BE2C (cell line): ENCODE results near the gene AEBP1.

Source experiments
- DNase-seq: peaks from one replicate; pipeline ENCODE4 v3.0.0-alpha.2; 2020
- H3K27me3 ChIP-seq: fragments of 250-450 bp; sonication (Bioruptor Pico); 2 replicates; pipeline ENCODE4 v1.5.1; 2020; ENCODE audit warnings: mild to moderate bottlenecking
- H3K36me3 ChIP-seq: fragments of 250-450 bp; sonication (Bioruptor Pico); 2 replicates; pipeline ENCODE4 v1.5.1; 2020; ENCODE audit warnings: mild to moderate bottlenecking
- H3K4me1 ChIP-seq: fragments of 250-450 bp; sonication (Bioruptor Pico); 2 replicates; pipeline ENCODE4 v1.5.1; 2020
- H3K4me3 ChIP-seq: 2 replicates; pipeline ENCODE4 v1.5.1; 2011; ENCODE audit warnings: low read depth, low read length
- H3K9me3 ChIP-seq: fragments of 250-450 bp; sonication (Bioruptor Pico); 2 replicates; pipeline ENCODE4 v1.5.1; 2020
- CTCF ChIP-seq: IDR thresholded peaks from 2 replicates; pipeline ENCODE4 v1.5.1; 2012; ENCODE audit warnings: mild to moderate bottlenecking, low read depth, low read length

The AEBP1 gene

GRCh38 chr7:44134943-44135628 is 30.9 kb downstream of the AEBP1 start:
- Histone ChIP-seq H3K27me3 (no peaks in the 10 kb centered on the region), H3K4me3 (no peak overlapping the region), H3K36me3 (no peaks in the 10 kb centered on the region), H3K4me1 (no peaks in the 10 kb centered on the region), H3K9me3 (no peaks in the 10 kb centered on the region)
- no peak for DNase-seq
- no peak for TF ChIP-seq CTCF

GRCh38 chr7:44136731-44137130 is 32.6 kb downstream of the AEBP1 start:
- H3K27me3 ChIP-seq = no peaks in the 10 kb centered on the region
- no peak overlapping the region for H3K4me3 ChIP-seq
- no peaks in the 10 kb centered on the region for H3K9me3 ChIP-seq
- TF ChIP-seq CTCF = no peak
- DNase-seq = no peak
- no peaks in the 10 kb centered on the region for H3K4me1 ChIP-seq
- no peaks in the 10 kb centered on the region for H3K36me3 ChIP-seq

- DNase-seq = no peak
- Histone ChIP-seq H3K27me3 (no peaks in the 10 kb centered on the region), H3K9me3 (no peaks in the 10 kb centered on the region), H3K4me3 (no peak overlapping the region), H3K36me3 (no peaks in the 10 kb centered on the region), H3K4me1 (no peaks in the 10 kb centered on the region)
- TF ChIP-seq CTCF = no peak
Observed at GRCh38 chr7:44138698-44139097, 34.6 kb downstream of the AEBP1 start.

GRCh38 chr7:44139311-44140010 is 35.3 kb downstream of the AEBP1 start:
- no peak for TF ChIP-seq CTCF
- Histone ChIP-seq H3K9me3 (no peaks in the 10 kb centered on the region), H3K27me3 (no peaks in the 10 kb centered on the region), H3K4me1 (no peaks in the 10 kb centered on the region), H3K36me3 (no peaks in the 10 kb centered on the region), H3K4me3 (no peak overlapping the region)
- DNase-seq = no peak

- H3K27me3 ChIP-seq = no peaks in the 10 kb centered on the region
- no peaks in the 10 kb centered on the region for H3K4me1 ChIP-seq
- H3K36me3 ChIP-seq = no peaks in the 10 kb centered on the region
- no peak for TF ChIP-seq CTCF
- no peak for DNase-seq
- no peak overlapping the region for H3K4me3 ChIP-seq
- no peaks in the 10 kb centered on the region for H3K9me3 ChIP-seq
Observed at GRCh38 chr7:44140341-44140740, 36.2 kb downstream of the AEBP1 start.

- DNase-seq = no peak
- Histone ChIP-seq H3K9me3 (no peaks in the 10 kb centered on the region), H3K36me3 (no peaks in the 10 kb centered on the region), H3K27me3 (no peaks in the 10 kb centered on the region), H3K4me1 (peaks cover 4% of the 10 kb centered on the region), H3K4me3 (no peak within 1 kb of the TSS)
- TF ChIP-seq CTCF = no peak
Observed at GRCh38 chr7:44141221-44141850, 37.2 kb downstream of the AEBP1 start, which contains the start of gene MYL7. TSS of gene MYL7 (minus strand) at chr7:44141332. CDS start at chr7:44141305, 27 bp downstream.
